Vein endothelial cell (primary cell): ENCODE measurements around the gene USP24. TPM values are rescaled to one million over a fixed set of nuclear protein-coding genes. Genes with fewer than 3 reads are reported as not detected.

Source experiments
- small RNA-seq: library from RNA; depleted of rRNA; stranded (forward); fragments of <200 nt; gene quantifications from one replicate; pipeline ENCODE3, GENCODE V24; 2012
- total RNA-seq: library from RNA; depleted of rRNA; stranded (reverse); fragments of >200 nt; gene quantifications from 2 replicates; pipeline ENCODE4 v1.2.3, GENCODE V29; 2012

The USP24 gene
- 40.8 and 46.8 TPM in 2 replicates for total RNA-seq

GRCh38 chr1:55215194-55216021 is at the start of gene USP24:
Gene USP24, minus strand, starts transcription at chr1:55215364. Its CDS starts 251 bp downstream, at chr1:55215113.

GRCh38 chr1:55039342-55040082 is 175.7 kb downstream of the USP24 start, which contains the start of gene PCSK9:
Gene PCSK9, plus strand, starts transcription at chr1:55039548. Its CDS starts 290 bp downstream, at chr1:55039838.

Small RNAs within 50 kb of the gene (small RNA-seq; reads per million reads assigned to genes)
- 1.9 reads per million, percentile 79 among the genes with 10 or more reads in this experiment for gene MIR4422

Other genes with a start within 250 kb of the USP24 start
- not detected in 2 replicates for gene TMEM61, start 234.7 kb downstream of the USP24 start, total RNA-seq
- gene BSND, start 216.4 kb downstream of the USP24 start, total RNA-seq: not detected in 2 replicates
- 0.10 TPM in 1 of 2 replicates, not detected in the other for gene PCSK9, start 175.8 kb downstream of the USP24 start, total RNA-seq